SK-MEL-5 (cell line): ENCODE measurements around the gene HCFC1R1. TPM values are rescaled to one million over a fixed set of nuclear protein-coding genes. Genes with fewer than 3 reads are reported as not detected.
A peak's percentile ranks its signal among the peaks of the same experiment; 100 is the strongest.
"Not testable (repeated sequence)": the region's sequence is repeated elsewhere in the genome, so short reads cannot be mapped to it uniquely, and the experiment has no call there.

ENCODE experiments used
- DNase-seq: peaks from one replicate; pipeline ENCODE4 v3.0.0-alpha.2; 2016; ENCODE audit warnings: low read depth, low spot score
- in situ Hi-C: cut with HindIII; loops from 2 replicates; pipeline ENCODE4 v1.10.0; 2016; ENCODE audit warnings: low sequenced_read_pairs, high pct_unique_total_duplicates, low pct_unique_long_range_greater_than_20kb
- polyA plus RNA-seq, 2 experiments: library from polyadenylated mRNA; depleted of rRNA; stranded (reverse); fragments of >200 nt; gene quantifications; 2 replicates each; pipeline ENCODE4 v1.2.3, GENCODE V29; 2015
- total RNA-seq: library from RNA; depleted of rRNA; stranded (reverse); fragments of >200 nt; shearing (Covaris generic); gene quantifications from 2 replicates; pipeline ENCODE4 v1.2.3, GENCODE V29; 2014; rRNA removed

Gene HCFC1R1
- total RNA-seq = 11.0 and 12.3 TPM in 2 replicates
- 21.1 and 42.5 TPM in 2 replicates for polyA plus RNA-seq (2015; cell fraction: cytosol; rRNA removed)
- 24.7 and 37.7 TPM in 2 replicates for polyA plus RNA-seq (2015; cell fraction: nucleus; rRNA removed)

- DNase-seq = peak; percentile 98
- in situ Hi-C loops = no loop called here
These were observed at the start of gene HCFC1R1, which contains the start of gene THOC6 for GRCh38 chr16:3023669-3024478. HCFC1R1 (minus strand) TSS chr16:3023942; CDS start chr16:3023941, 1 bp downstream. THOC6 (plus strand) TSS chr16:3024035; CDS start chr16:3024327, 292 bp downstream.

DNA sequence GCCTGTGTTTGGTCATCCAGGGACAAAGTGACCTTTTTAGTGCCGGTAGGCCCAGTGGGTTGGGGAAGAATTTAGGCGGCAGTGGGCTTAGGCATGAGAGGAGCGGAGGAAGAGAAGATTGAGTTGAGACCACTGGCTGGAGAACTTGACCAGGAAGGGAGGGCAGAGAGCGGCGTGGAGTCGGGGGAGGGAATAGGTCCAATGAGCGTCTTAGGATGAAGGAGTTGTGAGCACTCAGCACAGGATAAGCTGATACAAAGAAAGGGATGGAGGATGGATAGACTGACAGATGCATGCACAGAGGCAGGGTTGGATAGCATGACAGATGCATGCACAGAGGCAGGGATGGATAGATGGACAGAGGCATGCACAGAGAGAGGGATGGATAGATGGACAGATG, 49.7 kb upstream of the HCFC1R1 start:
- DNase-seq = no peak
- in situ Hi-C loops = no loop called here

DNA sequence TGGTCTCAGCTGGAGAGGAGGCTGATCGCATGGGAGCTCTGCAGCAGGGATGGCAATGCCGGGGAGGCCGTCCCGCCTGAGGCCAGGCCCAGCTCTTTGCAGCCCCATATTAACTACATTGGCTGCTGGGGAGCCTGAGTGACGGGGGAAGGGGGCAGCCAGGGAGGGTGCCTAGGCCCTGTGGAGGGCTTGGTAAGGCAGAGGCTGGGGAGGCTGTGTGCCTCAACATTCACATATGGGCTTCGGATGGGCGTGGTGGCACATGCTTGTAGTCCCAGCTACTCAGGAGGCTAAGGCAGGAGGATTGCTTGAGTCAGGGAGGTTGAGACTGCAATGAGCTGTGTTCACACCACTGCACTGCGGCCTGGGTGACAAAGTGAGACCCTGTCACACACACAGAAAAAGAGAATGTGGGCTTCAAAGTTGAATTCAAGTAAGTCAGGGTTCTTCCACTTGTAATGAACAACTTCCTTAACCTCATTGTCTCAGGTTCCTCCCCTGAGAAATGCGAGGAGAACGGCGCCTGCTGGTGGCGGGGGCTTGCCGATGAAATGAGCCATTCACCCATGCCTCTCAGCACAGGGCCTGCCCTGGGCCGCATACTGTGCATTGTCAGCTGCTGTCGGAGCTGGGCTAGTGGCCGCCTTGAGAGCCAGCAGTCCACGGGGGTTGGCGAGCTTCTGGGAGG, 49.0 kb upstream of the HCFC1R1 start:
- peak; percentile 33 for DNase-seq
- in situ Hi-C loops = not testable (repeated sequence)

DNA sequence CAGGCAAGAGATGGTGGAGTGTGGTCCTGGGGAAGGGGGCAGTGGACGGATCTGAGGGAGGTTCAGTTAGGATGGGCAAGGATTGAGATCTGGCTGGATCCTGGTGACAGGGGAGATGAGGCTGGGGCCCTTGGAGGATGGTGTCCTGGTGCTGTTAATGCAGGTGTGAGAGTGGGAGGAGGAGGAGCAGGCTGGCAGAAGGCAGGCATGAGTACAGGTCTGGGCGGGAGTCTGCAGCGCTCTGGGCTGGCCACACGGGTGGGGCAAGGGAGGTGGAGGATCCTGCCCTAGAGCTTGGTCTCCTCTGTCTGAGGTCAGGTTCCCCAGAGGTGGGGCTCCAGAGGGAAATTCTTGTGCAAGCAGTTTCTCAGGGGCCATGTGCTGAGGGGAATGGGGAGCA, 48.4 kb upstream of the HCFC1R1 start:
- in situ Hi-C loops, DNase-seq: not testable (repeated sequence)

DNA sequence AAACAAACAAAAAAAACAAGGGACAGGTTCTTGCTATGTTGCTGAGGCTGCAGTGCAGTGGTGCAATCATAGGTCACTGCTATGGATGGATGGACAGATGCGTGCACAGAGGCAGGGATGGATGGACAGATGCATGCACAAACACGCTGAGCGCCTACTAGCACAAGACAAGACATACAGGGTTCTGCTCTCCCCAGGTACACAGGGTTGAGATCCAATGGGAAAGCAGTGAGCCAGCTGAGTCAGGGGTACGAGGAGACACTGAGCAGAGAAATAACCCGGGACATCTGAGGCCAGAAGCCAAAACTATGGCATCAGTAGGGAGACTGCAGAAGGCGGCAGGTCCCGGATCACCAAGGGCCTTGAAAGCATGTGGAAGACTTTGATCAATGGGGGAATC, 47.9 kb upstream of the HCFC1R1 start:
- in situ Hi-C loops = no loop called here
- no peak for DNase-seq

- in situ Hi-C loops = no loop called here
- DNase-seq = no peak
These were observed 46.9 kb upstream of the HCFC1R1 start for GRCh38 chr16:3070608-3071111.

DNA sequence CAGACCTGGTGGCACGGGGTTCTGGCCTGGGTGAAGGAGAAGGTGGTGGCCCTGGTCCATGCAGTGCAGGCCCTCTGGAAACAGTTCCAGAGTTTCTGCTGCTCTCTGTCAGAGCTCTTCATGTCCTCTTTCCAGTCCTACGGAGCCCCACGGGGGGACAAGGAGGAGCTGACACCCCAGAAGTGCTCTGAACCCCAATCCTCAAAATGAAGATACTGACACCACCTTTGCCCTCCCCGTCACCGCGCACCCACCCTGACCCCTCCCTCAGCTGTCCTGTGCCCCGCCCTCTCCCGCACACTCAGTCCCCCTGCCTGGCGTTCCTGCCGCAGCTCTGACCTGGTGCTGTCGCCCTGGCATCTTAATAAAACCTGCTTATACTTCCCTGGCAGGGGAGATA, 45.4 kb upstream of the HCFC1R1 start:
- in situ Hi-C loops, DNase-seq: not testable (repeated sequence)

DNA sequence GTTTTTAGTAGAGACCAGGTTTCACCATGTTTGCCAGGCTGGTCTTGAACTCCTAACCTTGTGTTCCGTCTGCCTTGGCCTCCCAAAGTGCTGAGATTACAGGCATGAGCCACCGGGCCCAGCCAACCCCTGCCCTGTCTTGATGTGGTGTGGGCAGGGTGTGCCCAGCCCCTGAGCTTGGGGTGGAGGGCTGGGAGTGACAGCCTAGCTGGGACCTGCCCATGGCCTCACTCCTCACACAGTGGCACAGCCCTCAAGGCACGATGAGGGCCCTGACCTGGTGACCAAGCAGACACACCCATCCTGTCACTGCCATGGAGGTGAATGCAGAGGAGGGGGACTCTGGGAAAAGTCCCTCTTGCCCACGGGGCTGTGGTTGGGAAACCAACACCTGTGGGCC, 44.7 kb upstream of the HCFC1R1 start:
- no peak for DNase-seq
- in situ Hi-C loops = no loop called here

- DNase-seq = no peak
- in situ Hi-C loops = no loop called here
These were observed 42.7 kb upstream of the HCFC1R1 start for GRCh38 chr16:3066440-3066748.

- no peak for DNase-seq
- in situ Hi-C loops = no loop called here
These were observed 42.1 kb upstream of the HCFC1R1 start for GRCh38 chr16:3065742-3066439.

DNA sequence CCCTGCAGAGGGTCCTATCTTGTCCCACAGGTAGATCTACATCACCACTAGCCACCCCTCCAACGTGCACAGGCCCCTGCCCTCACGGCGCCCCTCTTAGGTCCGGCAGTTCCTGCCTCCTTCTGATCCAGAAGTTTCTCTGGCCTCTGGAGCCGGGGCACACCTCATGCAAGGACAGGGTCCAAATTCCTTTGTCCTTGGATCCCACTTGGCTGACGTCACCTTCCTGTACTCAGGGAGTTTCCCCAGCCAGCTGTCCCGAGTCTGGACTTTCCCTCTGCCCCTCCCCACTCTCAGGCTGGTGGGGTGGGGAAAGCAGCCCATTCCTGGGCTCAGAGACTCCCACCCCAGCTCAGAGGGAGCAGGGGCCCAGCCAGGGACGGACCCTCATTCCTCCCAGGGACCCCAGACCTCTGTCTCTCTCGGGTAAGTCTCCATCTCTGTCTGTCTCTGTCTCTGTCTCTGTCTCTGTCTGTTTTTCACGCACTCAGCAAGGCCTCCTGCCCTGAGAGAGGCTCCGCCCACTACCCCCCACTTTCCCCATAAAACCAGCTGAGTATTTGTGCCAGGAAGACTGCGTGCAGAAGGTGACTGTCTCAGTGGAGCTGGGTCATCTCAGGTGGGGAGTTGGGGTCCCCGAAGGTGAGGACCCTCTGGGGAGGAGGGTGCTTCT, 41.5 kb upstream of the HCFC1R1 start, which contains the start of gene IL32:
IL32 (plus strand) TSS at position 572 of the 673 bp plus-strand sequence. CDS start 172 bp downstream, outside the sequence.
- no peak for DNase-seq
- in situ Hi-C loops = no loop called here

DNA sequence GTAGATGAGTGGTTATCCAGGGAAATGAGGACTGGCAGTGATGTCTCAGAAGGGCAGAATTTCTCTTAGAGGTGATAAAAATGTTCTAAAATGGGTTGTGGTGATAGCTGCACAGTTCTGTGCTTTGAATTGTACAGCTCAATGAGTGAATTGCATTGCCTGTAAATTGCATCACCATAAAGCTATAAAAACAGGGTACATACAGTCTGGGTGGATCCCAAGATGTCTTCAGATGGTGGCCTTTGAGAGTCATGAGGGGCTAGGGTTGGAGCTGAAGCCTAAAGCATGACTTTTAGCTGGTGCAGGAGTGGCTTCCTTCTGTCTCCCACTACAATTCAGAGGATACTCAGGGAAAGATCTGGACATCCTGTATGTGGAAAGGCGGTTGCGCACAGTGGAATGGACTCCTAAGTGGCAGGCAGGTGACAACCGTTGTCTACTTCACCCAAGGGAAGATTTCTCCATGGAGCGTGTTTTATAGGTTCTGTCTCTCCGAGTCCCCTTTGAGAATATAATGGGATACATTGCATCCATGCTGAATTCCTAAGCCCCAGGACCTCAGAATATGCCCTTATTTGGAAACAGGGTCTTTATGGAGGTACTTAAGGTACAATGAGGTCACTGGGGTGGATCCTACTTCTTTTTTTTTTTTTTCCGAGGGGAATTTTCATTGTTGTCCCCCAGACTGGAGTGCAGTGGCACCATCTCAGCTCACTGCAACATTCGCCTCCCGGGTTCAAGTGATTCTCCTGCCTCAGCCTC, 40.1 kb upstream of the HCFC1R1 start:
- in situ Hi-C loops = no loop called here
- no peak for DNase-seq

GRCh38 chr16:3062553-3062952, 38.8 kb upstream of the HCFC1R1 start:
- in situ Hi-C loops = no loop called here
- no peak for DNase-seq

DNA sequence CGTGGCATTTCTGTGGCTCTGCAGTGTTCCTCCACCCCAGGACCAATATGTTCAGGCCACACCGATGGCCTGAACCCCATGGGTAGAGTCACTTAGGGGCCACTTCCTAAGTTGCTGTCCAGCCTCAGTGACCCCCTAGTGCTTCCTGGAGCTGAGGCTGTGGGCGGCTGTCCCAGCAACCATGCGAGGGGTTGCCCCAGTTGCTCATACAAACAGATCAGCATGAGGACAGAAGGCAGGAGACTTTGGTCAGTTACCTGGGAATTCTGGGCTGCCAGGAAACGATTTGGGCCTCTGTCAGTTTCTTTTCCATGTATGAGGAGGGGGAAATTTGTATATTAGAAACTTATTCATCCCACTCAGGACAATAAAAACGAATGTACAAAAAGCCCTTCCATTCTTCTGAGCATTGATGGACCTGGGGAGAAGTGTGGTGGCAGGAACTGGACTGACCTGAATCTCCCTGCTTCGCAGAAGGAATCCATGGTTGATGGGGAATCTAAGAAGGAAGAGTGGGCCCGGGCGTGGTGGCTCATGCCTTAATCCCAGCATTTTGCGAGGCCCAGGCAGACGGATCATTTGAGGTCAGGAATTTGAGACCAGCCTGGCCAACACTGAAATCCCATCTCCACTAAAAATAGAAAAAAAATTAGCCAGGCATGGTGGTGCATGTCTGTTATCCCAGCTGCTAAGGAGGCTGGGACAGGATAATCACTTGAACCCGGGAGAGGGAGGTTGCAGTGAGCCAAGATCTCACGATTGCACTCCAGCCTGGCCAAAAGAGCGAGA, 36.8 kb upstream of the HCFC1R1 start:
- no peak for DNase-seq
- in situ Hi-C loops = no loop called here

DNA sequence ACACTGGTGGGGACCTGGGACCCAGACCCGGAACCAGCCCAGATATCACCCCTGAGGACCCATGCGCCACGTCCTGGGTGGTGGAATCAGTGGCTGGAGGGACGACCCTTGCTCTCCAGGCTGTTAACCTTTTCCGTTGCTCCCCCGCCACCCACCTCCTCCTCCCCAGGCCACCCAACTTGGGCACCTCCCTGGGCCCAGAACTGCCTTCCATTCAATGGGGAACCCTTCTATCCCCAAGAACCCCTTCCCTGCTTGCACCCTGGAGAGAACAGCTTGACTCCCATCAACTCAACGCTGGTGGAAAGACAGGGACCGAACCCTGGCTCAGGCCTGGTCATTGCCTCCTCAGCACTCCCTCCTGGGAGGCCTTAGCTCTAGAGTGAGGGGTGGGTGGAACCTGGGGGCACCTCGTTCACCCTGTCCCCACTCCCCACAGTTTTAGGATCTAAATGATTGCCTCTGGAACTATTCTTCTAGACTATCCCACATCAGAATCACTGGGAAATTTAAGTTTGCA, 36.0 kb upstream of the HCFC1R1 start:
- DNase-seq = no peak

More for the DNA sequence above, 36.0 kb upstream of the HCFC1R1 start:
- in situ Hi-C loops = no loop called here
